ENCODE measurements around the gene PAIP2. TPM values are rescaled to one million over a fixed set of nuclear protein-coding genes. Genes with fewer than 3 reads are reported as not detected.

Gene PAIP2
- total and polyA plus RNA-seq, 9 donors: 68.4 to 142 (median 104) TPM

DNA sequence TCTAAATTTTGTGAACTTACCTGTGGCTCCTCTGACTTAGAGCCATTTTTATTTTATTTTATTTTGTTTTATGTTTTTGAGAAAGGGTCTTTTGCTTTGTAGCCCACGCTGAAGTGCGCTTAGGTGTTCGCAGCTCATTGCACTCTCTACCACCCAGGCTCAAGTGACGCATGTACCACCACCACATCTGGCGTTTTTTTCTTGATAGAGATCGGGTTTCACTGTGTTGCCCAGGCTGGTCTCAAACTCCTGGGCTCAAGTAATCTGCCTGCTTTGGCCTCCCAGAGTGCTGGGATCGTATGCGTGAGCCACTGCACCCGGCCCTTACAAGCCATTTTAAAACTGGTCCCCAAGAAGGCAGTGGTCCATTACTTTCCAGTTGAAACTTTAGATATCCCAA lies 29.6 kb upstream of the PAIP2 start:
- Histone ChIP-seq H3K27ac (no peak overlapping the region), H3K36me3 (no peaks in the 10 kb centered on the region), H3K4me3 (no peak overlapping the region), H3K9me3 (no peaks in the 10 kb centered on the region), H3K27me3 (no peaks in the 10 kb centered on the region), H3K4me1 (ENCODE audit: insufficient read depth) (peaks cover 14% of the 10 kb centered on the region)
- intact Hi-C loops (cut with DNase I): no loop called here
- WGBS, 3 donors: 87 to 91% (median 87%) methylated on average over 9 of the region's 9 CpGs
- TF ChIP-seq POLR2A (IDR thresholded peaks at IDR 0.05): no peak
- TF ChIP-seq EP300 (IDR thresholded peaks at IDR 0.05): no peak
- TF ChIP-seq, protein P1, sequence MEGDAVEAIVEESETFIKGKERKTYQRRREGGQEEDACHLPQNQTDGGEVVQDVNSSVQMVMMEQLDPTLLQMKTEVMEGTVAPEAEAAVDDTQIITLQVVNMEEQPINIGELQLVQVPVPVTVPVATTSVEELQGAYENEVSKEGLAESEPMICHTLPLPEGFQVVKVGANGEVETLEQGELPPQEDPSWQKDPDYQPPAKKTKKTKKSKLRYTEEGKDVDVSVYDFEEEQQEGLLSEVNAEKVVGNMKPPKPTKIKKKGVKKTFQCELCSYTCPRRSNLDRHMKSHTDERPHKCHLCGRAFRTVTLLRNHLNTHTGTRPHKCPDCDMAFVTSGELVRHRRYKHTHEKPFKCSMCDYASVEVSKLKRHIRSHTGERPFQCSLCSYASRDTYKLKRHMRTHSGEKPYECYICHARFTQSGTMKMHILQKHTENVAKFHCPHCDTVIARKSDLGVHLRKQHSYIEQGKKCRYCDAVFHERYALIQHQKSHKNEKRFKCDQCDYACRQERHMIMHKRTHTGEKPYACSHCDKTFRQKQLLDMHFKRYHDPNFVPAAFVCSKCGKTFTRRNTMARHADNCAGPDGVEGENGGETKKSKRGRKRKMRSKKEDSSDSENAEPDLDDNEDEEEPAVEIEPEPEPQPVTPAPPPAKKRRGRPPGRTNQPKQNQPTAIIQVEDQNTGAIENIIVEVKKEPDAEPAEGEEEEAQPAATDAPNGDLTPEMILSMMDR (IDR thresholded peaks at IDR 0.05): no peak
- no peak for DNase-seq

DNA sequence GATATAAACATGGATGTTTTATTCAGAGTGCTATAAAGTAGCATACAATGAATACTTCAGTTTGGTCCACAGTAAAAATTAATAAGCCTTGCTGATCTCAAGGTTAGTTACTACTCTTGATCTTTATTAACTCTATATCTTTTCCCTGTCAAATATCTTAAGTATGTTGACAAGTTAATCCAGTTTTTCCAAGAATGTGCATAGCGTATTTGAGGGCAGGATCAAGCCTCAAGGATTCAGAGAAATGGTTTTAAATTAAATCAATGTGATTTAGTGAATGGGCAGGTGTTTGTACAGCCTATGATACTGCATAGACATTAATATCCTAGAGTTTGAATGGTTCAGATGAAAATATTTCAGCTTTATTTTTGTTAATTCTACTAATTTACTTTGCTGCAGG lies 27.4 kb upstream of the PAIP2 start:
- H3K4me1 ChIP-seq (ENCODE audit: insufficient read depth): peaks cover 8% of the 10 kb centered on the region

DNA sequence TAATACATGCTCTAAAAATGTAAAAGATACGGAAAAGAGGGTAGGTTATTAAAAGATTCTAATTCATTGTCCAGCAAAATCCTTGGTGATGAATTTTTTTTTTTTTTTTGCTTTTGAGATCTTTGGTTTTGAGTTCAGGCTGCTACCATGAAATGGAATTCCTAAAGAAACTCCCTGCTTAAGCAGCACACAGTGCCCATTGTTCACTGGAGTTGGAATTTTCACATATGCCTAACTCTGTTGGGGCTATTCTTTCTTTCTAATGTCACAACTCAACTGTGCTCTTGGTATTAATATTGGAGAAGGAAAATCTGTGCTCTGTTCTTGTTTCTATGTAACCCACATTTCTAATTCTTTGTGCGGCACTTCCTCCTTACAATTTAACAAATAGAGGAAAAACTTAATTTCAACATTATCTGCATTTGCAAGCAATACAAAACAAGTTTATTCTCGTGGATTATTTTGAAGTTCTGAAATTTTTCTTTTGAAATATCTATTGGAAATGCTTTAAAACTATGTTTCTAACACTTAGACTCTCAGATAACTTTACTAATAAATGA lies 26.5 kb upstream of the PAIP2 start:
- Histone ChIP-seq H3K27ac (no peak overlapping the region), H3K4me3 (no peak overlapping the region), H3K36me3 (no peaks in the 10 kb centered on the region), H3K27me3 (no peaks in the 10 kb centered on the region), H3K4me1 (ENCODE audit: insufficient read depth) (peaks cover 8% of the 10 kb centered on the region), H3K9me3 (no peaks in the 10 kb centered on the region)
- no peak for DNase-seq
- intact Hi-C loops (cut with DNase I): no loop called here
- TF ChIP-seq, protein P1 (IDR thresholded peaks at IDR 0.05): no peak
- TF ChIP-seq EP300 (IDR thresholded peaks at IDR 0.05): no peak
- TF ChIP-seq POLR2A (IDR thresholded peaks at IDR 0.05): no peak
- 58 to 64% (median 62%) methylated on average over 3 of the region's 3 CpGs for WGBS, 3 donors

More for the DNA sequence above, 27.4 kb upstream of the PAIP2 start:
- TF ChIP-seq EP300 (IDR thresholded peaks at IDR 0.05) (no peak), POLR2A (IDR thresholded peaks at IDR 0.05) (no peak)
- TF ChIP-seq, protein P1 (IDR thresholded peaks at IDR 0.05): no peak
- WGBS, 3 donors: 79 to 89% (median 84%) methylated on average over 1 of the region's 1 CpG
- Histone ChIP-seq H3K9me3 (no peaks in the 10 kb centered on the region), H3K27me3 (no peaks in the 10 kb centered on the region), H3K36me3 (no peaks in the 10 kb centered on the region), H3K4me3 (no peak overlapping the region), H3K27ac (no peak overlapping the region)
- DNase-seq: no peak
- intact Hi-C loops (cut with DNase I): no loop called here

DNA sequence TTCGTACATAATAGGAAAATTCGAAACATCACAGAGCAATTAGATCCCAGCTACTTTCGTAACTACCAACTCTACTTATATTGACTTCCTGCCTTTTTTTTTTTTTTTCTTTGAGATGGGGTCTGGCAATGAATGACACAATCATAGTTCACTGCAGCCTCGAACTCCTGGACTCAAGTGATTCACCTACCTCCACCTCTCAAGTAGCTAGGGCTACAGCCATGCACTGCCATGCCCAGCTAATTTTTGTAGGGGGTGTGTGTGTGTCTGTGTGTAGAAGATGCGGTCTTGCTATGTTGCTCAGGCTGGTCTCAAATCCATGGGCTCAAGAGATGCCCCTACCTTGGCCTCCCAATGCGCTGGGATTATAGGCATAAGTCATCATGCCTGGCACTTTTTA lies 5.8 kb upstream of the PAIP2 start:
- 42 to 59% (median 54%) methylated on average over 6 of the region's 6 CpGs for WGBS, 3 donors
- Histone ChIP-seq H3K36me3 (no peaks in the 10 kb centered on the region), H3K4me3 (no peak overlapping the region), H3K27me3 (no peaks in the 10 kb centered on the region), H3K9me3 (no peaks in the 10 kb centered on the region), H3K27ac (no peak overlapping the region), H3K4me1 (ENCODE audit: insufficient read depth) (peaks cover 3% of the 10 kb centered on the region)
- intact Hi-C loops (cut with DNase I): no loop called here
- no peak for DNase-seq
- no peak for TF ChIP-seq EP300 (IDR thresholded peaks at IDR 0.05)
- no peak for TF ChIP-seq POLR2A (IDR thresholded peaks at IDR 0.05)
- TF ChIP-seq, protein P1 (IDR thresholded peaks at IDR 0.05): no peak

All from ovary (tissue), 9 donors.